GM12891 (cell line): Measurements from ENCODE around the gene AQP1.

Experiments used
- DNase-seq: peaks from one replicate; pipeline ENCODE4 v3.0.0; 2011; ENCODE audit warnings: low spot score; ENCODE audit not compliant: insufficient read length
- FAIRE-seq: peaks from 2 replicates; lab custom pipeline; 2011; peaks lifted over from hg19 to GRCh38; lab: Jason Lieb, UNC
- PAX5 ChIP-seq: IDR thresholded peaks from 2 replicates; pipeline ENCODE4 v1.6.1; 2011; ENCODE audit warnings: low read length, moderate library complexity, mild to moderate bottlenecking; ENCODE audit not compliant: insufficient read depth, severe bottlenecking
- POLR2A ChIP-seq: IDR thresholded peaks from 2 replicates; pipeline ENCODE4 v1.6.1; 2011; ENCODE audit warnings: low read depth, low read length, control low read depth
- POLR2AphosphoS5 ChIP-seq: IDR thresholded peaks from 2 replicates; pipeline ENCODE4 v1.6.1; 2011; ENCODE audit warnings: low read depth, low read length, control low read depth
- POU2F2 ChIP-seq: IDR thresholded peaks from 2 replicates; pipeline ENCODE4 v1.6.1; 2011; ENCODE audit warnings: low read depth, mild to moderate bottlenecking, control low read depth, low read length, moderate library complexity
- SPI1 ChIP-seq: IDR thresholded peaks from 2 replicates; pipeline ENCODE4 v1.6.1; 2011; ENCODE audit warnings: low read depth, low read length, control low read depth
- TAF1 ChIP-seq: IDR thresholded peaks from 2 replicates; pipeline ENCODE4 v1.6.1; 2011; ENCODE audit warnings: low read depth, low read length, control low read depth

AQP1 gene

DNA sequence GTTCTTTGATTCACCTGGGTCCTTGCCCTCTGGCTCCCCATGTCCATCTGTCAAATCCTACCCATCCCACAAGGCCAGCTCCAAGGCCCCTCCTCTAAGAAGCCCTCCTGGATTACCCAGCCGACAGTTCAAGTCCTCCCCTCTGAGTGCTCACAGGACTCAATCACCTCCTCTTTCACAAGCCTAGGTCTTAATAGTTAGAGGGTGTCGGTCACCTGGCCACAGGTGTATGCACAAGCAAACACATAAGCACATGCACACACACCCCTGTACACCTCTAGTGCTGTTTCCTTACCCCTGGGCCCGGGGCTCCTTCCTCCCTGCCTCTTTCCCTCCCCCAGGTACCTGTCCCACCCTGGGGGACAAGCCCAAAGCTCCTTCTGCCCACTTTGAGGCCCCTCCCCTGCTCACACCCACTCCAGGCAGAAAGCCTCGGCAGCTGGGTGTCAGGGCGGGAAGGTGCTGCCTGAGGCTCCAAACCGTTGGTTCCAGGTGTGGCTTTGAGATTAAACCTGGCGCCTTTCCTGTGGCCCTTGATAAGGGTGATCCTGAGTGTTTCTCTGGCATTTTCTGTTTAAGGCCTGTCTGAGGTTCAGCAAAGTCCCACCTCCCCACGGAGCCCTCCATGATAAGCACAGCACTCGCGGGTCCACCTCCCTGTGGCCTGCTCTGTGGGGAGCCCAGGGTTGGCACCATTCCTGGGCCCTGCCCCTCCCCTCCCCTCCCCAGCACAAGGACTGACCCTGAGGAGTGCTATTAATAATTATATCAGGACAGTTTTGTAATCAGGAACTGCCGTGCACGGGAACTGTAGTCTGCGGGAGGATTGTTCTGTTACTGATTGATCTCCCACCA, 14.6 kb upstream of the AQP1 start:
- DNase-seq (no peak), FAIRE-seq (no peak)
- TF ChIP-seq POU2F2 = no peak
- TF ChIP-seq TAF1 = no peak
- TF ChIP-seq SPI1 = no peak
- no peak for TF ChIP-seq POLR2AphosphoS5

DNA sequence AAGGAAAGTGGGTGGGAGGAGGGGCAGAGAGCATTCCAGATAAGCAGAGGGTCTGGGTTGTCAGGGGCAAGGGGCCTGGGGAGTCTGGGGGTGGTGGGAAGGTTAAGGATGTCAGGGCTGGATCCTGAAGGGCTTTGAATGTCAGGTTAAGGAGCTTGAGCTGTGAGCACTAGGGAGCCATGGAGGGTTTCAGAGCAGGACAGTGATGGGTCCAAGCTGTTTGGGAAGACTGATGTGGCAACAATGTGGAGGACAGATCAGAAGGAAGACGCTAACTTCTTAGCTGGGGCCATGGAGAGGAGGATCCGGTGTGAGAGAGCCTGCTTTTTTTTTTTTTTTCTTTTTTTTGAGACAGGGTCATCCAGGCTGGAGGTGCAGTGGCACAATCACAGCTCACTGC, 13.9 kb upstream of the AQP1 start:
- no peak for TF ChIP-seq TAF1
- TF ChIP-seq POLR2AphosphoS5 = no peak
- no peak for TF ChIP-seq SPI1
- no peak for TF ChIP-seq POU2F2
- TF ChIP-seq PAX5 = no peak
- no peak for TF ChIP-seq POLR2A
- FAIRE-seq = no peak

DNA sequence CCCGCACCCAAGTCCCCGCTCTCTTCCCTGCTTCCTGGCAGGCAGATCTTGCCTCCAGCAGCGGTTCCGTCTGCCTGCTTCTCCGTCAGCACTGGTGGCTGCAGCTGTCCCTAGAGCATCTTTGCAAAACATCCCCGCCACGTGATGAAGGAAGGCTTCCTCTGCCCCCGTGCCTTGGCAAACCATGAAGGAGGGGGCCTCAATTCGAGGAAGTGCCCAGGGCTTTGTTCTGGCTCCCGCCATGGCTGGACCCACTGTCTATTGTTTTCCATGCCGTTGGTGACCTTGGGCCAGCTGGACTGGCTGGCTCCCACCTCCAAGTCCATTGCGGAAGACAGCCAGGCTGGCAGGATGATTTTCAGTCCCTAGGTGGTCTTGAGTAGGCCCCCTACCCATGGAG, 13.2 kb upstream of the AQP1 start:
- no peak for FAIRE-seq
- DNase-seq = no peak
- TF ChIP-seq POLR2AphosphoS5 (no peak), TAF1 (no peak), PAX5 (no peak), POLR2A (no peak), POU2F2 (no peak), SPI1 (no peak)

More for the DNA sequence above, 13.9 kb upstream of the AQP1 start:
- no peak for DNase-seq

DNA sequence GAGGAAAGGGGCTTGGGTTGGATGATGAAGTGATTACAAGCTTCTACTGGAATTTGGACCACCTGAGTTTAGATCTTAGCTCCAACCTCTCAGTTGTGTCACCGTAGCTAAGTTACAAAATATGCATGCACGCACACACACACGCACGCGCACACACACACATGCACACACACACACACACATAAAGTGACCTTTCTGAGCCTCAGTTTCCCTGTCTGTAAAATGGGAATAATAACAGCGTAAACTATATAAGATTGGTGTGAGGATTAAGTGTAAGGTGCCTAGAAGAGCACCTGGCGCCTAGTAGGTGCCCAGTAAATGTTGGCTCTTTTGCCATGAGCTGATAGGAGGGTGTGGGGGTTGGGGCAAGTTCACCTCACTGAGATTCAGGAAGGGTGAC, 12.6 kb upstream of the AQP1 start:
- FAIRE-seq (no peak), DNase-seq (no peak)
- TF ChIP-seq TAF1 (no peak), SPI1 (no peak), POLR2AphosphoS5 (no peak), PAX5 (no peak), POLR2A (no peak), POU2F2 (no peak)

DNA sequence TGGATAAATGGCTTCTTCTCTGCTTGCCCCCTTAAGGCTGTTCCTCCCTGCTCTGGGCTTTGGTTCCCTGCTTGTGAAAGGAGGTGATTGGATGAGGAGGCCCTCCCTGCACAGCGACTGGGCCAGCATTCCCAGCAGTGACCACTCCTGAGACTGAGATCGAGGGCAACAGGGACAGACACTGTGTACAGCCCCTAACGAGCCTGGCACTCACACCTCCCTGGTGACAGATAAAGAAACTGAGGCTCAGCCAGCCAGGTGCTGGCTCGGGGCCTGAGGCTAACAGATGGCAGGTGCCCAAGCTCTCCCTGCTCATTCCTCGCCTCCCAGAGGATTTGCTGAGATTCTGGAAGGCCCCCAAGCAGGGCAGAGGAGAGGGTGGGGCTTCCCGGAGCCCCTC, 12.0 kb upstream of the AQP1 start:
- FAIRE-seq = no peak
- no peak for DNase-seq
- TF ChIP-seq POLR2A = no peak

DNA sequence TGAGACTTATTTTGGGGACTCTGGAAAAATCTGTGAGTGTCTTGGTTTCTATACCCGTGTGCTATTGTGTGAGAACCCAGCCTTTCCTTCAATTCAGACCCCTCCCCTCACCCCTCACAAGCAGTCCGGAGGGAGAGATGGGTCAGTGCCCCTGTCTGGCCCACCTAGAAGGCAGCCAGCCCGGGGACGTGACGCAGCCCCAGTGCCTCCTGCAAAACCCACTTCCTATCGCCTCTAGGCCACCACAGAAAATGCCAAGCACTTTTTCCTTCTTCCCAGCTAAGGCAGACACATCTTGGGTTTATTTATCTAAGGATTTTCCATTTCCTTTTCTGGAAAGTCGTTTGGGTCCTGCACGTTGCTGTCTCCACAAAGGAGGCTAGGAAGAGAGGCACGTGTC, 11.6 kb upstream of the AQP1 start:
- TF ChIP-seq PAX5 = no peak
- TF ChIP-seq TAF1 = no peak
- no peak for TF ChIP-seq POLR2AphosphoS5
- no peak for TF ChIP-seq POU2F2
- no peak for TF ChIP-seq POLR2A
- TF ChIP-seq SPI1 = no peak
- FAIRE-seq = no peak
- no peak for DNase-seq

DNA sequence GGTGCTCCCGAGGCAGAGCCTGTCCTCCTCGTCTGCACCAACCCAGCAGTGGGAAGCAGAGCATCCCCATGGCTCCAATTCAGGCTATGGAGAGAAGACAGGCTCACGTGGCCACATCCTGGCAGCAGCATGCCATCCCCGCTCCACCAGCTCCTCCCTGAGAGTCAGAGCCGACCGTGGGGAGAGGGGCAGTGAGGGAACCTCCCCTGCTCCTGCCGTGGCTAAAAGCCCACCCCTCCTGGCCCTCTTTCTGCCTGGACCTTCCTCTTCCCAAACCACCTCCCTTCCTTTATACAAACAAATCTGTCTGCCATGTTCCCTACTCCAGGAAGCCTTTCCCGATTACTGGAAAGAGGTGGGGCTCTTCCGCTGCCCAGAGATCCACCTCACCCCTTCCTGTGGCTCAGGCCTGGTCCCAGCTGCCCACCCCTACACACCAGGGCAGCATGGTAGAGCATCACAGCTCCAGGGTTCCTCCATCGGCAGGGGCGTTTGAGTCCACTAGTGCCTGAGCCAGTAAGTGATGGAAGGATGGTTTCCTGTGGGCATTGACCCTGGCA, 10.8 kb upstream of the AQP1 start:
- FAIRE-seq = no peak
- TF ChIP-seq TAF1 (no peak), POU2F2 (no peak), SPI1 (no peak), POLR2AphosphoS5 (no peak), PAX5 (no peak), POLR2A (no peak)
- no peak for DNase-seq

DNA sequence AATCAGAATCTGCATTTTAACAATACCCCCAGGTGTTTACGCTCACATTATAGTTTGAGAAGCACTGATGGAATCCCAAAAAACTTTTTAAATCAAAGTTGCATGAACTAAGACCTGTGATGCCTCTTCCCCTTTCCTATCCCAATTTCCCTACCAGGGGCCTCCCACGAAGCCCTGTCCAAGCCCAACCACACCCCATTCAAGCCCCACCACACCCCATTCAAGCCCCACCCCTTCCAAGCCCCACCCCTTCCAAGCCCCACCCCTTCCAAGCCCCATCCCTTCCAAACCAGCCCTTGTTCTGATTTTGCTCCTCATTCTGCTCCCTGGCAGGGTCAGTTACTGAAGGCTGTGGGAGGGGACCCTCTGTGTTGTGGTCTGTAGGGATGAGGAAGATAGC, 9.8 kb upstream of the AQP1 start:
- no peak for TF ChIP-seq POLR2A
- no peak for TF ChIP-seq PAX5
- no peak for TF ChIP-seq POU2F2
- TF ChIP-seq POLR2AphosphoS5 = no peak
- TF ChIP-seq TAF1 = no peak
- TF ChIP-seq SPI1 = no peak
- DNase-seq (no peak), FAIRE-seq (no peak)

DNA sequence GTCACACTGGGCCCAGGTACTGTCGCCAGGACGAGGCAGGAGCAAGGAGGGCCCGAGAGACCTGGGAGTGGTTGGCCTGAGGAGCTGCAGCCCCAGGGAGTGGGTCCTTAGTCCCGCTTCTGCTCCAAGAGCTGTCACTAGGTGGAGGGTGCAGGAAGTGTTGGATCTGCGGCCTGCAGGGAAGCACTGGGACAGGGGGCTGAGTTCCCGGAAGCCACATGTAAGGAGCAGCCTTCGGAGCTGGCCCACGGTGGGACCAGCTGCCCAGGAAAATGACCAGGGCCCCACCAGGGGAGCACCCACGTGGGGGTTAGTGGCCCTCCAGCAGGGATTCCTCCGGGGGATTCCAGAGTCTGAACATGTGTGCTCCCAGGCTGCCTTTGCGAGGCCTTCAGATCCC, 9.2 kb upstream of the AQP1 start:
- DNase-seq (no peak), FAIRE-seq (no peak)
- no peak for TF ChIP-seq TAF1
- no peak for TF ChIP-seq POU2F2
- TF ChIP-seq POLR2A = no peak
- TF ChIP-seq PAX5 = no peak
- TF ChIP-seq SPI1 = no peak
- no peak for TF ChIP-seq POLR2AphosphoS5
